CD1c-positive myeloid dendritic cell (primary cell): ENCODE data around the gene DCLRE1C.
"Not testable (repeated sequence)": the region's sequence is repeated elsewhere in the genome, so short reads cannot be mapped to it uniquely, and the experiment has no call there.

Source experiments
- DNase-seq: peaks from one replicate; pipeline ENCODE4 v3.0.0-alpha.2; 2016; ENCODE audit errors: extremely low spot score

Gene DCLRE1C

DNA sequence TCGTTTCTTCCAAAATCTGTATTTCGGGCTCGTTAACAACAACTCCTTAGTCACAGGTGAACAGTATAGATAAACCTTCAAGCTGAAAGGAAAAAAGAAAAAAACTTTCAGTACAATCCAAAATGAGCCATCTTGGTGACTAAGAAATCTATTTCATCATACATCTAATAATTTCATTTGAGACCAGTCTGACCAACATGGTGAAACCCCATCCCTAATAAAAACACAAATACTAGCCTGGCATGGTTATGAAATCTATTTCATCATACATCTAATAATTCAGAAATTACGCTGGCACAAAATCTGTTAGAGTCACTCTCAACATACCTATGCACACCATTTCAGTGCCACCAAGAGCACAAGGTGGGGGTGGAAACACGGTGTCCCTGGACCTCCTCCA lies 8.8 kb downstream of the DCLRE1C start:
- DNase-seq = no peak

DNA sequence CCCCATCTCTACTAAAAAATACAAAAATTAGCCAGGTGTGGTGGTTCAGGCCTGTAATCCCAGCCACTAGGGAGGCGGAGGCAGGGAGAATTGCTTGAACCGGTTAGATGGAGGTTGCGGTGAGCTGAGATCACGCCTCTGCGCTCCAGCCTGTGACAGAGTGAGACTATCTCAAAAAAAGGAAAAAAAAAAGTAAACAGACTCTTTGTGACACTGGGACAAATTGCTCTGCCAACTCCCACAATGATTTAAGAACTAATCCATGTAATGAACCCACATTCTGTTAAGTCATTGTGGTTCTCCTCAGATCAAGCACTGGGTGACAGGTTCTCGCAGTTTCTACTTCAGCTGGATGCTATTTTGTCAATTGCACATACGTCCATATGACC lies 11.0 kb downstream of the DCLRE1C start:
- not testable (repeated sequence) for DNase-seq

DNA sequence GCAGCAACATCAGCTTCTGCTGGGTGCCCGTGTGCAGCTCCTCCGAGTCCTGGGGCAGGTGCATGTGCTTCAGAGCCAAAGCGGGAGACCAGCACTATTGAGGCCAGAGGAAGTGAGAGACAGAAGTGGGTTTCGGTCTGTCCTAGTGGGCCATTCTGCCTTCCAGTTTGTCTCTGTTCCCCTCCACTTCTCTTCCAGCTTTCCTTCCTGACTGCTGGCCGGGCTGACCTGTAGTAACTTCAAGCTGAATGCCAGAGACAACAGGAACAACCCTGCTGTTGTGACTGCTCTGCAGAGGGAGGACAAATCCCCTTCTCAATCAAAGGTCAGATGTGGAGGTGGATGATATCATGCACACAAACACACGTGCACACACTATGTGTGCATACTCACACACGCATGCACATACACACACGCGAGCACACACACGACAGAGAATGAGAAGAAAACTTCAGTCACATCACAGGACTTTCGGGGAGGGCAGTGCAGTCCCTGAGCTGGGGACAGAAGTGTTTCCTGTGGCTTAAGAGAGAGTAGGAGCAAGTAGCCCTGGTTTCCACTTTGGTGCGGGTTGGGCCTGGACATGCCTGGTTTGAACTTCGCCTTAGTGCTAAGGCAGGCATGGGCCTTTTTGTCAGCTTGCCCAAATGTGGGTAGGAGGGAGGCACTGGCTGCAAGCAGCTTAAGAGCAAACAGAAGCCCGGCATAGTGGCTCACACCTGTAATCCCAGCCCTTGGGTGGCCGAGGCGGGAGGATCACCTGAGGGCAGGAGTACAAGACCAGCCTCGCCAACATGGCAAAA lies 11.5 kb downstream of the DCLRE1C start:
- not testable (repeated sequence) for DNase-seq

DNA sequence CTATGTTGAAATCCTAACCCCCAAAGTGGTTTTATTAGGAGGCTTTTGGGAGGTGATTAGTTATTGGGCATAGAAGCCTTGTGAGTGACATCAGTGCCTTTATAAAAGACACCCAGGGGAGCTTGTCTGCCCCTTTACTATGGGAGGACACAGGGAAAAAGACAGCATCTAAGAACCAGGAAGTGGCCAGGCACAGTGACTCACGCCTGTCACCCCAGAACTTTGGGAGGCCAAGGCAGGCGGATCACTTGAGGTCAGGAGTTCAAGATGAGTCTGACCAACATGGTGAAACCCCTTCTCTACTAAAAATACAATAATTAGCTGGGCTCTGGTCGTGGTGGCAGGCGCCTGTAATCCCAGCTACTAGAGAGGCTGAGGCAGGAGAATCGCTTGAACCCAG lies 14.9 kb downstream of the DCLRE1C start:
- DNase-seq = peak; percentile 45

DNA sequence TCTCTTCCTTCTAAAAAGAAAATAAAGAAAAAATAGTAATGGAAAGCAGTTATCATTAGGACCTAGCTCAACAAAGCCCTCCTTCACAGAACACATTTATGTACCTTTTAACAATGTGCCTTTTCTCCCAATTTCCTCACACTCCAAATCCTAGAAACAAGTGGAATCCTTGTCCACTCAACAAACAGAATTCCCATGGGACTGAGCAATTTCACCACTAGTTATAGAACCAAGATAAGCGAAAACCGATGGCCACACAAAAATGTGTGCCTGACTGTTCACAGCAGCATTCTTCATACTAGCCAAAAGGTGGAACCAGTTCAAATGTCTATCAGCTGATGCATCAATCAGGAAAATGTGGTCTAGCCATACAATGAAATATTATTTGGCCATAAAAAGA lies 17.3 kb downstream of the DCLRE1C start:
- DNase-seq = no peak

DNA sequence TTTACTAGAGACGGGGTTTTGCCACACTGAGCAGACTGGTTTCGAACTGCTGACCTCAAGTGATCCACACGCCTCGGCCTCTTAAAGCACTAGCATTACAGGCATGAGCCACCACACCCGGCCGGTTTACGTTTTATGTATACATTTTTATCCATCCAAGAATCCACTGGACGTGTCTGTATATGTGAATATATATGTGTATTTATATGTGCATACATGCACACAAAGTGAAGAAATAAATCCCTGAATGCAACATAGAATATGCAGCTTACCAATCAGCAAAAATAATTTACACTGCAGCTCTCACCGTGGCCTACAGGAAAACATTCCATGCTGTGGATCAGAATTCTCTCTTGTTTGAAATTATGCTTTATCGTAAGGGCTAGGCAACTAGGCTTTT lies 23.3 kb downstream of the DCLRE1C start:
- no peak for DNase-seq

DNA sequence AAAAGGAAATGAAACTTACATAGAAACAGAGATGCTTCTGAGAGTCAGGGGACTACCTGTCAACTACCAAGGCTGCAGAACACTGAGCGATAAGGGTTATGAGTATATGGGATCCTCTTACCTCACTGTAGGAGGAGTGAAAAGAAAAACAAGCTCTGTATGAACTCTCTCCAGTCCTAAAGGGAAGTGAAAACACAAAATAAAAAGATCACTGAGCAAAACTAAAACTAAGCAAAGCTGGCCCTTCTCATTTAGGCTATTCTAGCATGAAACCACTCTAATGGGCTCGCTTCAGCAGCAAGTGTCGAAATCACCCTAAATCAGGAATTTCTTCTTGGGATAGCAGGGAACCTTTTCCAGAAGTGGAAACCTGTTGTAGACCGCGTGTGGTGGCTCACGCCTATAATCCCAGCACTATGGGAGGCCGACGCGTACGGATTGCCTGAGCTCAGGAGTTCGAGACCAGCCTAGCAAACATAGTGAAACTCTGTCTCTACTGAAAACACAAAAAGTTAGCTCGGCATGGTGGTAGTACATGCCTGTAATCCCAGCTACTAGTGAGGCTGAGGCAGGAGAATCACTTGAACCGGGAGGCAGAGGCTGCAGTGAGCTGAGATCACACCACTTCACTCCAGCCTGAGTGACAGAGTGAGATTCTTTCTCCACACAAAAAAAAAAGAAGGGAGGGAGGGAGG lies 27.0 kb downstream of the DCLRE1C start:
- peak; percentile 15 for DNase-seq

DNA sequence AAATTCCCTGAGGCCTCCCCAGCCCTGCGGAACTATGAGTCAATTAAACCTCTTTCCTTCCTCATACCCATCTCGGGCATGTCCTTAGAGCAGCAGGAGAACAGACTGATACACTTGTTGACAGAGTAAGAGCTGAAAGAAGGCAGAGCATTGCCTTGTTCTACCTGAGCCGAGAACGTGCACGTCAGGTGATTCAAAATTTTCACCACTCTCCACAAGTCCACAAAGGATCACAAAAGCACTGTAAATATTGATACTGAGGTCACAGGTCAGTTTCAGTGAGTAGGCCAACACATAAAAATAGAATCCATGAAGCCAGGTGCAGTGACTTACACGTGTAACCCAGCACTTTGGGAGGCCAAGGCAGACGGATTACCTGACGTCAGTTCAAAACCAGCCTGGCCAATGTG lies 27.8 kb downstream of the DCLRE1C start:
- no peak for DNase-seq

DNA sequence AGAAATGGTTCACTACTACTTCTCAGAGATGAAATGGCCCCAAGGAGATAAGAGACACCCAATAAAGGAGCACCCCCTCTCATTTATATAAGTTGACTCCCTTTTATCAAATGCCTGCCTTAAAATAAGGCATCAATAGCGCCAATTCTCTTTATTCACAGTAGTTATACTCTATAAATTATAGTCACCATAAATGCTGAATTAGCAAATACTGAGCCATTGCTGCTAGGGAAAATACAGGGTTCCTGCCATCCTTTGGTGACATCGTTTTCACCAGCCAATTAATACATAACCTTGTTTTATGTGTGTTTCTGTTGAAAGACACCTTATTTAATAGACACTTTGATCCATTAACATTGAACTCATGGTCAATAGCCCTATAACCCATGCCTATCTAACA lies 28.6 kb downstream of the DCLRE1C start:
- DNase-seq = no peak

DNA sequence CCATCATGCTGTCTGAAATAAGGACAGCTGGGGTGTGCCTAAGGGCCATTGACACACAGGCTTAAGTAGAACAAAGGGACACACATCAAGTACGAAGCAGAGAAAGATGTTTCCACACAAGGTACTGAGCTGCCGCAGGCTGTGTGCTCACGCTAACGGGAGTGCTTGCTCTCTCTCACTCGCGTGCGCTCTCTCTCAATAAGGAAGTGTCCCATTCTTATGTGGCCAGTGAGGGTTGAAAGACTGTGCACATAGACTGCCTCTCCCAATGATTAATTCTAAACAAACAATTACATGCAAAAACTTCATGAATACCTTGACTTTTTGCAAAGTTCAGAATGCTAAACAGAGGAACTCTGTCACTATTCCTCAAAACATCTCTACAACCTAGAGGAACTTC lies 29.9 kb downstream of the DCLRE1C start:
- no peak for DNase-seq

DNA sequence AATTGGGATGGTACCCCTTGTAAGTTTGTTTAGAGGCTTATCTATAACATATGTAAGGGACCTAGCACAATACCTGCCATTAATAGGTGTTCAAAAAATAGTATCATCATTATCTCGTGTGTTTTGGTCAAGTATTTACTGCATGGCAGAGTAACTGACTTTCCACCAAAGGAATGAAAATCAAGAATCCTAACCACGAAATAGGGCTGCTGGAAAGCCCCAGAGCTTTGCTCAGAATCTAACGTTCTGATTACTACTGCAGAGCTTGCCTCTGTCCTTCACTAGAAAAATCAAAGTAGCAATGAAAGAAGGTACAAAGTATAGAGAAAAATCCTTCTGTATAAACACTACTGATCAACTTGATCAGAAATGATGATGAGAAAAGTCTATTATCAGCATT lies 34.9 kb downstream of the DCLRE1C start:
- DNase-seq = no peak

DNA sequence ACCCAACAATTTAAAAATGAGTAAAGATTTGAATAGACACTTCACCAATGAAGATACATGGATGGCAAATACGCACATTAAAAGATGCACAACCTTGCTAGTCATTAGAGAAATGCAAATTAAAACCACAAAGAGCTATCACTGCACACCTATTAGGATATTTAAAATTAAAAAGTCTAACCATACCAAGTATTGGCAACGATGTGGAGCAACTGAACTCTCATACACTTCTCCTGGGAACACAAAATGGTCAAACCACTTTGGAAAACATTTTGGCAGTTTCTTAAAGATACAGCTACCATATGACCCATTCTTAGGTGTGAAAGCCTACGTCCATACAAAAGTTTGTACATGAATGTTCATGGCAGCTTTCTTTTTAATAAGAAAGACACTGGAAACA lies 36.1 kb downstream of the DCLRE1C start:
- DNase-seq = no peak

DNA sequence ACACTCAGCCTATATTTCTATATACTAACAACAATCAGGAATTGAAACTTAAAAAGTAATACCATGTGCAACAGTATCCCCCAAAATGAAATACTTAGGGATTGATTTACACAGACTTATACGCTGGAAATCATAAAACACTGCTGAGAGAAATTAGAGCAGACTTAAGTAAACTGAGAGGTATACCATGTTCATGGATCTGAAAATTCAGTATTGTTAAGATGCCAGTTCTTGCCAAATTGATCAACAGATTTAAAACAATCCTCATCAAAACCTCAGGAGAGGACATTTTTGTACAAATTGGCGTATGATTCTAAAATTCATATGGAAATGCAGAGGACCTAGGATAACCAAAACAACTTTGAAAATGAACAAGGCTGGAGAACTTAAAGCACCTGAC lies 37.3 kb downstream of the DCLRE1C start:
- DNase-seq = no peak

DNA sequence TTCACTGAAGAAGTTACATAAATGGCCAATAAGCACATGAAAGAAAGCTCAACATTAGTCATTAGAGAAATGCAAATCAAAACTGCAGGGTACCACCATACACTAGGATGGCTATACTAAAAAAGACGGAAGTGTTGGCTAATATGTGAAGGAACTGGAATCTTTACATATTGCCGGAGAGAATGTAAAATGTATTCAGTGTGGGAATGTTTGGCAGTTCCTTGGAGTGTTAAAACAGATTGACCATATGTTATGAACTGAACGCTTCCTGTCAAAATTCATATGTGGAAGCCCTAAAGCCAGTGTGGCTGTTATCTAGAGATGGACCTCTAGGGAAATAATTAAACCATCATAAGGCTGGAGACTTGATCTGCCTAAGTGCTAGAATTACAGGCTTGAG lies 42.1 kb downstream of the DCLRE1C start:
- DNase-seq = no peak

DNA sequence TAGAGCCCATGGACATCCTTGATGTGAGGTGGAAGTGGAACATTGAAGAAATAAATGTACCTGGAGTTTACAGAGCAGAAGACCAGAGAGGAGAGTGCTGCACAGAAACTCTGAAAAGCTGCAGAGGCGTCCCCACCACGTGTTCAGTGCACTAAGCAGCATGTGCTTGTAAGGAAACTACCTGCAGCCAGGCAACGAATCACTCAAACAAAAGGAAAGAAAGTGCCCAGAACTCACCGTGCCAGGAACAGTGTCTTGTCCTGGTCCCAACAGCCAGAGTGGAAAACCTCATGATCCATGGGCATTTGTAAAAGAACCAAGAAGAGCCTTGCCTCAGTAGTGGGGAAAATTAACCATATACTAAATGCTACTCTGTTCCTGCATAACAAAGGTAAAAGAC lies 42.9 kb downstream of the DCLRE1C start:
- no peak for DNase-seq

DNA sequence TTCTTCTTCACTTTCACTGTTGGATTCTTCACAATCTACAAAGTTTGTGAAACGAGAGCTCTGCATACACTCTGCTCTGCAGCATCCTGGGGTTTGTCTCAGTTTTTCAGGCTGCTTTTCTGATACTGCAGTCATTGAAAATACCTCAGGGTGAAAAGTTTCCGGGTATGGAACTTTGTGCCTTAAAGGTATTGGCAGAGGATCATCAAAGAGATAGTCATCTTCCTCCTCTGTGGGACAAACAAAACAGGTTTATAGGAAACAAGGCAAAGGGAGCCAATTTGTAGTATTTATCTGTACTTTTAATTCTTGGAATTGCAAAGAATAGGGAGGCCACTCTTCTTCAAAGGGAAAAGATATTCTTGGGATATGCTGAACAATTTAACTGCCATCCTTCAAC lies 44.8 kb downstream of the DCLRE1C start:
- DNase-seq = no peak

DNA sequence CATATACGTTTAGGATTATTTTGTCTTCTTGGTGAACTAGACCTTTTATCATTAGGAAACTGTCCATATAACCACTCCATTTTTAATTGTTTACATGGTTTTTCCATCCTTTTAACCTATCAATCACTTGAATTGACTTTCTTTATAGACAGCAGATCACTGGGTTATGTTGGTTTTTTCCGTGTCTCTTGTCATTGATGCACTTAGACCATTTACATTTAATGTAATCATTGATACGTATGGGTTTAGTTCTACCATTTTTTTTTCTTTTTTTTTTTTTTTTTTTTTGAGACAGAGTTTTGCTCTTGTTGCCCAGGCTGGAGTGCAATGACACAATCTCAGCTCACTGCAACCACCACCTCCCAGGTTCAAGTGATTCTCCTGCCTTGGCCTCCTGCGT lies 46.3 kb downstream of the DCLRE1C start:
- DNase-seq = not testable (repeated sequence)

DNA sequence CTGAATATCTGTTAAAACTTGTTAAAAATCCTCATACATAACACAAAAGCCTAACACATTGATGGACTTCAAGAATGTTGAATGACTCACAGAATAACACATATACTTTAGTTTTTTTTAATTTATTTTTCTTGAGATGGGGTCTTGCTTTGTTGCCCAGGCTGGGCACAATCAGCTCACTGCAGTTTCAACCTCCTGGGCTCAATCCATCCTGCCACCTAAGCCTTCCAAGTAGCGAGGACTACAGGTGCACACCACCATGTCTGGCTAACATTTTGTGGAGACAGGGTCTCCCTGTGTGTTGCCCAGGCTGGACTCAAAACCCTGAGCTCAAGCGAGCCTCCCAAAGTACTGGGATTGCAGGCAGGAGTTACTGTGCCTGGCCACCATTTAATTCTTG lies 47.1 kb downstream of the DCLRE1C start:
- DNase-seq = no peak

DNA sequence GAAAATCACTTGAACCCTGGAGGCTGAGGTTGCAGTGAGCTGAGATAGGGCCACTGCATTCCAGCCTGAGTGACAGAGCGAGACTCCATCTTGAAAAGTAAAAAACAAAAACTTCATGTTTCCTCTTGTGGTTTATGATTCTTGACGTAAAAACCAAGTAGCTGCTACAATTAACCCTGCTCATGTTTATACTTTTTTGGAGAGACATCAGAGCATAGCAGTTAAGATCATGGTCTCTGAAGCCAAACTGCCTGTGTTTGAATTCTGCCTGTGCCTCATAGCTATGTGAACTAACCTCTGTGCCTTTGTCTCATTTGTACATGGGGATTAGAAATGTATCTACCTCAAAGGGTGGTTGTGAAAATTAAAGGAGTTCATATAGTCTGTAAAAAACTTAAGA lies 48.0 kb downstream of the DCLRE1C start:
- DNase-seq = no peak

DNA sequence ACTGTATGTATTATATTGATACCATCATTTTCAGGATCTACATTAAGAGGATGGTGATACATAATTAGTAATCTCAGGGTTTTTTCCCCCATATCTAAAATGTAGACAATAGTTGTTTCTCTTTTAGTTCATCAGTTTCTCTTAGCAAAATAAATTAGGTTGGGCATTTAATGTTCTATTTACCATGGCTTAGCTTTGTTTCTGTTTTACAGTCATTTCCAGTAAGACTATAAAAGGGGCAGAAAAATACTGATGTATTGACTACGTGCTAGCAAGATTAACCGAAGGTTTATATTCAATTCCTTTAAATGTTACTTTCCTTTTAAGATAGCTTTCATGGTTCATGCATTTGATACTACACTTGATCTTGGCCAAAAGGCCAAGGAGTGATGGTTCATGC lies 49.0 kb downstream of the DCLRE1C start:
- DNase-seq = no peak

DNA sequence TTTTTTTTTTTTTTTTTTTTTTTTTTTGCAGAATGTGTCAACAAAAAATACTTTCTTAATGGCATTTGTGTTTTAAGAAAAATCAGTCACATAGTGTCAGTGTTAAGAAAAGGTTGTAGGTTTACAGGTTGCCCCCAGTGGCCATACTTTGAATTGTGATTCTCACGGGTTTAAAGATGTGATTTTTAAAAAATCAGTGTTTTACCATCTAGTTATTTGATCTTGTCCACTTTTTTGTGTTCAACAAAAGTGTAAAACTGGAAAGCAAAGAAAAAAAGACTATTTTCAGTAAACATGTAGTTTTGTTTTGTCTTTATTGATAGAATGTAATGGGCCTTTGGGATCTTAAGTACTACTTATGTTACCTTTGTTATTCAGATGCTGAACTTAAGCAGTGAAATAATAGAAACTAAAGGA lies 49.6 kb downstream of the DCLRE1C start:
- peak; percentile 47 for DNase-seq

DNA sequence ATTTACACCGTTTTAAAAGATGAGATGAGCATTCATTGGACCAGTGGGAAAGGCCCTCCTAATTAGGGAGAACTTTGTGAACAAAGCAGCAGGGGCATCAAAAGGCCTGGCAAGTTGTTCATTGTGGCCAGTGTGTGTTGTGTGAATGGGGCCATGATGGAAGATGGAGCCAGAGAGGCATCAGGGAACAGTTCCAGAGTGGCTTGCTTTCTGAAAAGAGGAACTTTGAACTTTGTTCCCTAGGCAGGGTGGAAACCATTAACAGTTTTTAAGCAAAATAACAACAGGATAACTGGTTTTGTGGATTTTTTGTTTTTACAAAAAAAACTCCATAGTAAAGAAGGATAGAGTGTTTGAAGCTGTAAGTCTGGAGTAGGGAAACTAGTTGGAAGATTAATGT lies 62.7 kb downstream of the DCLRE1C start:
- no peak for DNase-seq

DNA sequence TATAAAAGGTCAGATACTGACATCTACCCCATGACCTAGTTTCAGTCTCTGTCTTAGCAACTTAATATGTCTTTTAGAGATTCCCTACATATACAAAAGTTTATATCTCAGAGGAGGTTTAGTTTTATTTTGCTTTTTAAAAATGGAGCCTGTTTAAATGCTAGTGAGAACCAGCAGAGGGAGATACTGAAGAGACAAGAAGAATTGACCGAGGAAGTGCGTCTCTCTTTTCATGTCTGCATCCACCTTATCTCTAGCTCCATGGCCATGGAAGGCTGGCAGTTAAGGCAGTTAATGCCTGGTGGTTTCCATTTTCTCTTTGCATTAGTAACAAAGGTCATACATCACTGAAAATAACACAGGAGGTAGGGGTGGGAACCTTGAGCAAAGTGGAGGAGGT lies 64.6 kb downstream of the DCLRE1C start:
- no peak for DNase-seq

DNA sequence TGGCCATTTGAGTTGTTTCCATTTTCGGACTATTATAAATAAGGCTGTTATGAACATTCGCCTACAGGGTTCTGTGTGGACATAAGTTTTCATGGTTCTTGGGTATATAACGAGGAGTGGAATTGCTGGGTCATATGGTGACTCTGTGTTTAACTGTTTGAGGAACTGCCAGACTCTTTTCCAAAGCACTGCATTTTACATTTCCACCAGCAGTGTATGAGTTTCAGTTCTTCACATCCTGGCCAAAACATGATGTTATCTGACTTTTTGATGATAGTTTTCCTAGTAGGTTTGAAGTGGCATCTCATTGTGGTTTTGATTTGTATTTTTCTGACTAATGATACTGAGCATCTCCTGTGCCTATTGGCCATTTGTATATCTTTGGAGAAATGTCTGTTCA lies 69.8 kb downstream of the DCLRE1C start:
- peak; percentile 43 for DNase-seq
